ENCODE data around the gene STARD8.

DNA sequence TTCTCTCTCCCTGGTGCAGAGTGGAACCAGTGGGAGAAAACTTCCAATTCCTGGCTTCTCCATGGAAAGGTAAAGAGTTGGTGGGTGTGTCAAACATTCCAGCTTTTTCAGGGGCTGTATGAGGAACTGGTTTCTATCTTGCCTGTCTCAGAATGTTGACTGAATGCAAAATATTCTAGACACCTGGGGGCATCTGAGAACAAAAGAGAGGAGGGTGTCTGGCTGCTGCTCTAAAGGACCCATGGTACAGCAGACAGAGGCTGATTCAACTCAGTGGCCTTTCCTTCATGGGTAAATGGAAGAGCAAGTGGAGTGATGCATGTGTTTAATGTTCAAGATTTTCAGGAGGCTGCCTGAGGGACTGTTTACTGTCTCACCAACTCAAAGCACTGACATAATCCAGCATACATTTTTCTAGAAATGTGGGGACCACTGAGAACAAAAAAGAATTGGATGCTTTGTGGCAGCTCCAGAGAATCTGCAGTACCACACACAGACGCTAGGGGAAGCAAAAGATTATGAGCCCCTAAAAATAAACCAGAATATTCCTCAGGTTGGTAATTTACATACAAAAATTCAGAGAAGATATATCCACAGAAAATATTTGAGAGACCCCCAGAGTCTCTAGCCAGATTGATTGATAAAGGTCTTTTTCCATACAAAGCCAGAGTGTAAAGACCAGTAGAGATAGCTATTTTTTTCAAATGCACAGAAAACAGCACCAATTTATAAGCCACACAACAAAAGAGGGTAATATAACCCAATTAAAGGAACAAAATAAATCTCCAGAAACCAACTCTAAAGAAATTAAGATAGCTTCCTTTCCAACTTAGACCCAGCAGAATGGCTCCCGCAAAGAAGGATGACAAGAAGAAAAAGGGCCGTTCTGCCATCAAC lies 48.0 kb upstream of the STARD8 start:
- TF ChIP-seq, protein P1, sequence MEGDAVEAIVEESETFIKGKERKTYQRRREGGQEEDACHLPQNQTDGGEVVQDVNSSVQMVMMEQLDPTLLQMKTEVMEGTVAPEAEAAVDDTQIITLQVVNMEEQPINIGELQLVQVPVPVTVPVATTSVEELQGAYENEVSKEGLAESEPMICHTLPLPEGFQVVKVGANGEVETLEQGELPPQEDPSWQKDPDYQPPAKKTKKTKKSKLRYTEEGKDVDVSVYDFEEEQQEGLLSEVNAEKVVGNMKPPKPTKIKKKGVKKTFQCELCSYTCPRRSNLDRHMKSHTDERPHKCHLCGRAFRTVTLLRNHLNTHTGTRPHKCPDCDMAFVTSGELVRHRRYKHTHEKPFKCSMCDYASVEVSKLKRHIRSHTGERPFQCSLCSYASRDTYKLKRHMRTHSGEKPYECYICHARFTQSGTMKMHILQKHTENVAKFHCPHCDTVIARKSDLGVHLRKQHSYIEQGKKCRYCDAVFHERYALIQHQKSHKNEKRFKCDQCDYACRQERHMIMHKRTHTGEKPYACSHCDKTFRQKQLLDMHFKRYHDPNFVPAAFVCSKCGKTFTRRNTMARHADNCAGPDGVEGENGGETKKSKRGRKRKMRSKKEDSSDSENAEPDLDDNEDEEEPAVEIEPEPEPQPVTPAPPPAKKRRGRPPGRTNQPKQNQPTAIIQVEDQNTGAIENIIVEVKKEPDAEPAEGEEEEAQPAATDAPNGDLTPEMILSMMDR (IDR thresholded peaks at IDR 0.05), result peak in 4 of 6 experiments; percentile 19 to 44 (median 35)
- no peak for TF ChIP-seq POLR2A (IDR thresholded peaks at IDR 0.05)
